HG03139 (cell line): ENCODE measurements around the gene XIRP1.

Source experiments
- ATAC-seq: cut with Tn5 transposase; IDR thresholded peaks from one replicate; pipeline ENCODE4 v1.9.1; 2021; ENCODE audit not compliant: unreplicated experiment

Gene XIRP1

DNA sequence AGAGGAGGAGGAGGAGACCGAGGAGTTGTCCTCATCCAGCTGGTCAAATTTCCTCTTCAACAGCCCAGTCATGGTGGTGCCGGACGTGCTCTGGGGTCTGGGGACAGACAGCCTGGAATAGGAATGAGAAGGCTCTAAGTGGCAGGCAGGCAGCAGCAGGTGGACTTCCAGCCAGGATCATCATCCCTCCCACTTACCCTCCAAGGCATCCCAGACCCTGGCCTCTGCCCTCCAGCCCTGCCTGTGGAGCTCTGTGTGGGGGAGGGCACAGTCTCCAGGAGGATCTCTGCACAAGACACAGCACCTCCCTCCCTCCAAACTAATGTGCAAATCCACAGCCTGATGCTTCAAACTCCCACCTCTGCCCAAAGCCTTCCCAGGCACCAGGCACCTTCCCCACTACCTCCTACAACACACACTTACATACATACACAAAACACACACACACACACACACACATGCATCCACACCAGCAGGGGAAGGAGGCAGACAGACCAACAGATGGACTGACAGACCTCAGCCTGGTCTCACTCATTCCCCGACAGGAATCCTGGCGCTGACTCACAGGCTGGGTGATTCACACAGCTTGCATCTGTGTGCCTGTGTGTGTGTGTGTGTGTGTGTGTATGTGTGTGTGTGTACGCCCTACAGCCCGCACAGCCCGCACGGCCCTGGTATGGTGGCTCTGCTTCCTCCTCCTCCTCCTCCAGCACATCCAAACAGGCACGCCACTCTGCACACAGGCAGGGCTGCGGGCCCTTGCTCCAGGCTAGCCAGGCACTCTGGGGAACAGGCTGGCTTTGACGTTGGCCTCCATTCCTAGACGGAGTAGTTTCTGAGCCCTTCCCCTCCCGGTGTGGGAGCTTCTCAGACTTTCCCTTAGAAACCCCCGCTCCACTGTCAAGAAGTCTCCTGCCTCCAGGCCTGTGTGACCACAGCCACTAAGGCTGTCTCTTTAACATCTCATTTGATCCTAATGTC, 45.5 kb downstream of the XIRP1 start:
- no peak for ATAC-seq

DNA sequence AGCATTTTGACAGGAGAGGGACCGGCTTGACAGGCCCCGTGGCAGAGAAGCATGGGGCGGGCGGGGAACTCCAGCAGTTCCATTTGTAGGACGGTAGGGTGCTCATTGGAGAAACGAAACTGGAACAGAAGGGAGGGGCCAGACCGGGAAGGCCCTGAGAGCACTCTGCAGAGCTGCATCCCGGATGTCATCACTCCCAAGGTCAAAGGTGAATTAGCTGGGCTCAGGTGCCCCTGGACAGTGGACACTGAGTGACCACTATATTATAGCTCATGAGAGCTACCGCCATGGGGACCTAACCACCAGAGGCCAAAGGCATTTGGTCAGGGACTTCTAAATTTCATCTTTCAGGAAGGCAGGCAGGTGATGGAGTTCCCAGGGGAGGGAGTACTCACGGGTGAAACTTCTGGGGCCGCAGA, 46.3 kb downstream of the XIRP1 start:
- no peak for ATAC-seq

DNA sequence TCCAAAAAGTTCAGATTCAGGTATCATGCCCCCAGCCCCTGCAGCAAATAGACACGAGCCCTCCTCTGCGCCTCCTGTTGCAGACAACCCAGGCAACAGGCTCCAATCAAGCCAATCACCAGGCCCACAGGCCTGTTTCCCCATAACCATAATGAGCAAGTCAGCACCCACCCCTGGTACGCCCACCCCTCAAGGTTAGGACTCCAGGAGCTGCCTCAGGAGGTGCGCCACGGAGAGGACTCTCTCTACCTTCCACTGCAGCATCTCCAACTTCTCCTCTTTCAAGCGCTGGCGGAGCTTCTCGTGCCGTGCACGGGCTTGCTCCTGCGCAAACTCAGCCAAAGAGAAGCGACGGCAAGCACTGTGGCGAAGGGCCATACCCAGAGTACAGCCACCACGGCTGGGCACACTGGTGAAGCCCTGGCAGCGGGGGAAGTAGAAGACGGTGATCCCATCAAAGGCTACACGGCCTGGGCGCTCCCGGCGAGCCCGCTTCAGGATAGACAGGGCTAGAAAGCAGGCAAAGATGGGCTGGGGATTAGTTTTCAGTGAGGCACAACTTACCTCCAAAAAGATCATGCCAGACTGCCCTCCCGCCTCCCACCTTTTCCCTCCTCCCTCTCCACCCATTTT, 47.5 kb downstream of the XIRP1 start:
- no peak for ATAC-seq

DNA sequence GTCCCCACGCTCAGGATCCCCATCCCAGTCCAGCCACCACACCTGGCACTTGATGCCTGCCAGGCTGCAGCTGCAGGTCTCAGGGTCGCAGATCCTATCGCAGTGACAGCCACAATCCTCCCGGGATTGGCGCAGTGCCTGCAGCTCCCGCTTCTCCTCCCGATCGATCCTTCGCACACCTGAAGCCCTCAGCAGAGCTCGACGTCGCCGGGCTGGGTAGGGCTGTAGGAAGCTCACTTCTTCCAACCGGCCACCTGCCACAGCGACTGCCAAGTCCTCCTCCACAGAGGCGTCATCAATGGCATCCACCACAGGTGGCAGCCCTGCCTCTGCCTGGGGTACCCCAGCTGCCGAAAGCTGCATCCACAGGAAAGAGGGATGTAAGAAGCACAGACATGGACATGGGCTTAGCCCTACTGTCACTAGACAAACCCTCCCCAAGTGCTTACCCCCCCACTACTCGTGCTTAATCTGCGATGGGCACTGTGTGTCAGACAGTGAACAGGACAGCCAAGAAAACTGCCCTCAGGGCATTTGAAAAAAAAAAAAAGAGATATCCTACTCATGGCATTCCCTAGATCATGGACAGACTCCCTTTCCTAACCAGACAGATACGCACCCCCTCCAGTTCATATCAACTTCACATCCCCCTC, 48.2 kb downstream of the XIRP1 start:
- ATAC-seq = no peak

DNA sequence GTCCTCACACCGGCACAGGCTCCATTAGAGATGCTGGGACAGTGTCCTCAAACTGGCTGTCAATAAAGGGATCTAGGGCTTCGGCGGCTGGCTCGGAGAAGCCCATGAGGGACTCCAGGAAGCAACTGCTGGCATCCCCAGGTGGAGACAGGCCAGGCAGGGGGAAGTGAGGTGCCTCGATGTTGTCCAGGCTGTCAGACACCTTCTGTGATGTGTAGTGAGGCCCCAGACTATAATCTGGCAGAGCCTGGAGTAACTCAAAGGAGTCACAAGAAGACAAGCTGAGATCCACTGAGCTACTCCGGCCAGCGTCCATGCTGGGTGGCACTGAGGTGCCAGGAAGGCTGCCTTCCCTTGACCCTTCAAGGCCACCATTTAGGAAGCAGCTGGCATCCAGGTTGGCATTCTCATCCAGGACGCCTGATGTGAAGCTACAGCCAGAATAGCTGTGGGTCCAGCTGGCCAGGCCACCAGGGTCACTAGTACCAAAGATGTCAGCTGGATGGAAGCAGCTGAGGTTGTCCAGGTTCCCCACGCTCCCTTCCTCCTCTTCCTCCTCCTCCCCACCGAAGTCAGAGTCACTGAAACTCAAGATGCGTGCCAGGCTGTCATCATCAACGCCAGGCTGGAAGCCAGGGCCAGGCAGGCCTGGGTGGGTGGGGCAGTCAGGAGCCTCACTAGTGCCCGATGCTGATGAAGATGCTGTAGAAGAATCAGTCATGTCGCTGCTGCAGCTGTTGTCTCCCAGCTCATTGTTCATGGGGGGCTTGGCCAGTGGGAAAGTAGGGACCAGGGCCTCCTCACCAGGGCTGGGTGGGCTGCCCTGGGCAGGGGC, 49.1 kb downstream of the XIRP1 start:
- ATAC-seq = no peak

DNA sequence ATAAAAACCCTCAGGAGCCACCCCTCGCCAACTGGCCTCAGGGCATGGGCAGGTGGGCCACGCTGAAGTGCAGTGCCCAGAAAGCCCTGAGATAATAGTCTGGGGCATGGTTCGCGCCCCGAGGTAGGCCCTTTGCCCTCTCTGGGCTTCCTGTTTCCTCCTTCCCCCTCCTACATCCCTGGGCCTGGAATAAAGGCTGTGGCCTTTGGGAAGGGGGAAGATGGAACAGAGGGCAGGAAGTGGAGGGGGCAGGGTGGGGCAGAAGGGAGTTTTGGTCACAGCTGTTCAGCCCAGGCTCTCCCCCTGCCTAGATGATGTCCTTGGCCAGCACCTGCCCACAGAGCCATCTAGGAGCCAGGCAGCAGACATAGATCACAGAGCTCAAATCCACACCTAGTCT, 50.3 kb downstream of the XIRP1 start:
- ATAC-seq = no peak

DNA sequence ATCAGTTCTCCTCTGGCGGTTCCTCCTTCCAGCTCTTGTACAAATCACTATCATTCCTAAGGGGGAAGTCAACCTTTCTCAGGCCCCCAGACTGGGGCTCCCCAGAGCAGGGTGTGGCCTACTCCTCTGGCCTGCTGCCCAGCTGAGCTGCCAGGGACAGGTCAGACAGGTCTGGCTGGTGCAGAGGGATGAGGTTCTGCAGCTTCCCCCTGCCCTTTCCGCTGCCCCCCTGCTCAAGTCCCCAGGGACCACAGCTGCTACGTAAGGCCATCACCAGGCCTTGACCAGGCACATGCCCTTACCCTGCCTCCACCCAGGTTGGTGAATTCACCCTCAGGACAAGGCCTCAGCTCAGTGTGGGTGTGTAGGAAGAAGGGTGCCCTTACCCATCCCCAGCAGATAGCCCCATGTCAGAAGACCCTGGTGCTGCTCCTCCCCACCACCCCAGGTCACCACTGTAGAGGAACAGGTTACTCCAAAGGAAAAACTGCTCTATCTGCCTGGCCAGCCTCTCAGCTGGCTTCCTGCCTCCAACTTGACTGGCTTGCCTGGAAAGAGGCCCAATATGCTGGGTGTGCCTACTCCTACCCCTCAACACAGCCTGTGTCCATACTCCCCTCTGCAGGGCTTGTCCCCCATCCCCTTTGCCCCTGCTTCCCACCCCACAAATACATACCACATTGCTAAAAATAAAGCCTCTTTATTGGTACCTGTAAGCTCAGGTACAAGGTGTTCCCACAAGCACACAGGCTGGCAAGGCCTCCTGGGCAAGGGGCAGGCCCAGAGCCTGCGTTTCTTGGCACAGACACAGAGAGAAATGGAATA, 51.0 kb downstream of the XIRP1 start:
- no peak for ATAC-seq

DNA sequence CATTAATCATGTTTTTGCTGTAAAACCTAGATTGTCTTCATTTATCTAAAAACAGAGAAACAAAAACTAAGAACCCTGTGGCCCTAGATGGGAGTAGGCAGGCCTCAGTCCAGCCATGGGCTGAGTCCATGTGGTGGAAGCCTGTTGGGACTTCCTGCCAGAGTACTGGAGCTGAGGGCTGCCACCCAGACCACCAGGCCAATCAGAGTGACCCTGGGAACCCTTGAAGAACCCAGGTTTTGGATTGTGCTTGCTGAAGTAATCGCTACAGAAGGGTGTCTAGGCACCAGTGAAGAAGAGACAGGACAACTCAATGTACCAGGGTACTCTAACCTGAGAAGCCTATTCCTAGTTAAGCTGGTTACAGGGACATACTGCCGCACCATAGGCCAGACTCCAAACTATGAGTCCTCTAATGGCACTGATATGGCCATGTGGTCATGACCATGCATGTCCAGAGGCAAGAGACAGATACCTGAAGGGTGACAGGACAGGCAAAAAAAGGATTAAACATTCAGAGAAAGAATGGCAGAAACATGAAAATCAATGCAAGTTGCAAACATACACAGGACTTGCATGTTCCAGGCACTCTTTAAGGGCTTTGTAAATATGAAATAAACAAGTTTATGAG, 51.9 kb downstream of the XIRP1 start:
- no peak for ATAC-seq

DNA sequence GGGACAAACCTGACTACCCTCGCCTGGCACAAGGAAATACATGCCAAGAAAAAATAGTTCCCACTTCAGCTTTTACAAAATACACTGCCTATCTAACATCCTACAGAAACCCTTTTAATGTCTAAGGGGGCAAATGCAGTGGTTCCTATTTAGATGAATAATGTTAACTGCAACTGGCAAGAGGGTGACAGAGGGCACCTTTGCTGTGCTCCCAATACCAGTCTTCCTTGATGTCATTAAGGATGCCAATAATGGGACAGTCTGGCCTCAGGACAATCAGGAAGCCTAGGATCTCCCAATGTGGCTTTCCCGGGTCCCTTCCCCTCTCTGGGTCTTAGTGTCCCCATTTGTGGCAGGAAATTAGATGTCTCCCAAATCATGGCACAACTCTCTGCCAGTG, 53.0 kb downstream of the XIRP1 start:
- ATAC-seq = no peak

DNA sequence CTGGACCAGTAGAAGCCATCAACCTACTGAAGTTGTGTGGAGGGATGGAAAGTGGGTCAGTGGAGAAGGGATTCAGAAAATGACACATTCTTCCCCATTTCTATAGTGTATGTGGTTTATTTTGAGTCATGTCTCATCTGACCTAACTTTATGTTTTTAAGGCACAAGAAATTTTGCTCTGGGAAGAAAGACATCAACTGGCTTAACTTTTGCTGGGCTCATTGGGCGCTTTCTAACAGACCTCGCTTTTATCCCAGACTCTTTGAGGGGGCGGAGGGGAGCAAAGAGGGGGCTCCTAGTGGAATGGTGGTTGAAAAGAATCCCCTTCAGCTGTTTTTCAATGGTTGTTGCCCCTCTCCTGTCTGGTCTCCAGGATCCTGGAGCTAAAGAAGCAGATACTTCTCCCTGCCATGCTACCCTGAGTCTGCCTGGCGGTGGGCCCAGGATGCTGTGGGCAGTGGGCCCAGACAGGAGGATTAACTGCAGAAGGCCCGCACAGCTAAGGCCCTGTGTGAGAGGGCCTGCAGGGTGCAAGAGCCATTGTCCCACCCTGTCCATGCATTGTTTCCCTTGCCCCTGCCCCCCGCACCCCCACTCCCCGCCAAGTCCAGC, 53.5 kb downstream of the XIRP1 start:
- no peak for ATAC-seq

DNA sequence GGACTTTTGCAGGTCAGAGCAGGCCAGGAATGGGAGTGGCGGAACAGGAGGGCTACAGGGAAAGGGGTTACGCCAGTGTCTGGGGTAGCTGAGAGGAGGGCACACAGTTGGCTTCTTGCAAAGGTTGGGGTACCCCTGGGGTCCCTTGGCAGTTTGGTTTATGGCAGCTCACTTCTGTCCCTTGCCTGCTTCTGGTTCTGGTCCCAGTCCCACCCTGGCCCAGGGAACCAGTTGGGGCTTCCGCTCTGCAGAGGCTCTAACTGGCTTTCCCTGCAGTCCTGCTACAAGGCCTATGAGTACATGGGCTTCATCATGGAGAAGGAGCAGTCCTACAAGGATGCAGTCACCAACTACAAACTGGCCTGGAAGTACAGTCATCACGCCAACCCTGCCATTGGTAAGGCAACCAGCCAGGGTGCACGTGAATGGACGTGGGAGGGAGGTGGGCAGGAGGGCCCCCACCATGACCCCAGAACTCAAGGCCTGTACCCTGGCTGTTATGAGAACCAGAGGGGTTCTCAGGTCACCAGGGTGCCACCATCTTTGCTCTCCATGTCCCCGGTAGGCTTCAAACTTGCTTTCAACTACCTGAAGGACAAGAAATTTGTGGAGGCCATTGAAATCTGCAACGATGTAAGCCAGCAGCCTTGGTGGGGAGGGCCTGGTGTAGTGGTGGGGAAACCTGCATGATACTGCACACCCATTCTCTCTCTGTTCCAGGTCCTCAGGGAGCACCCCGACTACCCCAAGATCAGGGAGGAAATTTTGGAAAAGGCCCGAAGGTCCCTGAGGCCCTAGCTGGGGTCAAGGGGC, 54.2 kb downstream of the XIRP1 start:
- no peak for ATAC-seq

DNA sequence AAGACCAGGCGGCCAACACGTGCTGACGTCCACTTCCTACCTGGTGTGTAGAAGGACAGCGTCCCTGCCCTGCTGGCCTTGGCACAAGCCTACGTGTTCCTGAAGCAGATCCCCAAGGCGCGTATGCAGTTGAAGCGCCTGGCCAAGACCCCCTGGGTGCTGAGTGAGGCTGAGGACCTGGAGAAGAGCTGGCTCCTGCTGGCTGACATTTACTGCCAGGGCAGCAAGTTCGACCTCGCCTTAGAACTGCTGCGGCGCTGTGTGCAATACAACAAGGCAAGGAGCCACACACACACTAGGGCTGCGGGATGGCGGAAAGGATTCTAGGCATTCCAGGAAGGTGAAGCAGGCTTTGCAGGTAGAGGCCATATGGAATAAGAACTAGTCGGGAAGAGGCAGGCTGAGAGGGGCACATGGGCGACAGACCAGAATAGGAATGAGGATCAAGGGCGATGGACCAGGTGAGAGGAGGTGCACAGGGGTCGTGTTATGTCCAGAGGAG, 54.9 kb downstream of the XIRP1 start:
- no peak for ATAC-seq

DNA sequence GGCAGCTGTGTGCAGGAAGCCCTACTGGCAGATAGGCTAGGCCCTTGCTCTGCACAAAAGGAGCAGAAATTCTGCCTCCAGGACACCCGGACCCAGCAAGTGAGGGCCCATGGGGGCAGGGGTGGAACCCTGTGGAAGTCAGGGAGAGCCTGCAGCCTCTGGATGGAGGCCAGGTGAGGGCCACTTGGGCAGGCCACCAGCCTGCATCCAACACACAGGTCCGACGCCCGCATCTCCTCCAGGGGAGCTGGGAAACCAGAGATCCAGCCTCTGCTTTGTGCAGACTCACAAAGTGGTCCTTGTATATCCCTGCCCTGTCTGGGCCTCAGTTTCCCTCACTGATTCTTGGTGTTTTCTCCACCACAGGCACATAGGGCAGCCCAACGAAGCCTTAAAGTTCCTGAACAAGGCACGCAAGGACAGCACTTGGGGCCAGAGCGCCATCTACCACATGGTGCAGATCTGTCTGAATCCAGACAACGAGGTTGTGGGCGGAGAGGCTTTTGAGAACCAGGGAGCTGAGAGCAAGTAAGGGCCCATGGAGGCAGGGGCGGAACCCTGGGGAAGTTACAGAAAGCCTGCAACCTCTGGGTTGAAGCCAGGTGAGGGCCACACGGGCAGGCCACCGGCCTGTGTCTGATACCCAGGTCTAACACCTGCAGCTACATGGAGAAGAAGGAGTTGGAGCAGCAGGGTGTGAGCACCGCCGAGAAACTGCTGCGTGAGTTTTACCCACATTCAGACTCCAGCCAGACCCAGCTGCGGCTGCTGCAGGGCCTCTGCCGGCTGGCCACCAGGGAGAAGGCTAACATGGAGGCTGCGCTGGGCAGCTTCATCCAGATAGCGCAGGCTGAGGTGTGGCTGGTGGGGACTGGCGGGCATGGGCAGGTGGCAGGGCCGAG, 55.6 kb downstream of the XIRP1 start:
- no peak for ATAC-seq

DNA sequence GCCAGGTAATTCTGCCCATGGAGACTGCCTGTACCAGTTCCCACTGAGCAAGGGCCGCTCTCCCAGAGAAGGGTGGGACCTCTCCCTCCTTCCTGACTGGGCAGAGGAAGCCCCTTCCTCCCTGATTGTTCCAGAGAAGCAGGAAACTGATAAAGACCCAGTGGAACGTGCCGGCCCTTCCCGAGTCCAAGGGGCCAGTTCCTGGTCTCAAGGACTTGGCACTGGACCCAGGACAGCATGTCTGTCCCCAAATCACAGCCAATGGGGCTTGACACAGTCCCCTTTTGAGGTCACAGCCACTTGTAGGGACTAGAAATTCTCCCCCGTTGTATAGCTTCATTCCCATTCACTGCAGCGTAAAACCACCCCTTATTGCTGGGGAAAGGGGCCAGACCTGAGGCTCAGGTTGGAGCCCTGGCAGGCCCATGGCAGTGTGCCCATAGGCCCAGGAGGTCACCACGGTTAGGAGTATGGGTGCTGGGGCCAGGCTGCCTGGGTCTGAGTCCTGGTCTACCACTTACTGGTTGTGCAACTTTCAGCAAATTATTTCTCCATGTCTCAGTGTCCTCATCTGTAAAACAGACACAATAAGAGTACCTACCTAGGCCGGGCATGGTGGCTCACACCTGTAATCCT, 57.1 kb downstream of the XIRP1 start:
- ATAC-seq = no peak

DNA sequence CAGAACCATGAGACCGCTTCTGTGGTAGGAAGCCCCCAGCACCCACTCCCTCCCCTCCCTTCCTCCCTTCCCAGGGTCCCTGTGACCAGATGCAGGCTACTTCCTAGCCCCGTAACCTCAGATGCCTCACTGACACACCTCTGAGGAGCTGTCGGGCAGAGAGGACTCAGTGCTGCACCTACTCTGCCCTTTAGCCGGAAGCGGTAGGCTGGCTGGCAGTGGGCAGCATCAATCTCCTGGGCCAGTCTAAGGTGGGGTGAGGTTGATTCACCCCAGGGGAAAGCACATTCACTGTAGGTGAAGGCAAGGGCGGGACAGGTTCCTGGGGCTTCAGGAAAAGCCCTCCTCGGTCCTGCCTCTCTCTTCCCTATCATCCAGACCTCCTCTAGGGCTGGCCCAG, 58.1 kb downstream of the XIRP1 start:
- no peak for ATAC-seq

DNA sequence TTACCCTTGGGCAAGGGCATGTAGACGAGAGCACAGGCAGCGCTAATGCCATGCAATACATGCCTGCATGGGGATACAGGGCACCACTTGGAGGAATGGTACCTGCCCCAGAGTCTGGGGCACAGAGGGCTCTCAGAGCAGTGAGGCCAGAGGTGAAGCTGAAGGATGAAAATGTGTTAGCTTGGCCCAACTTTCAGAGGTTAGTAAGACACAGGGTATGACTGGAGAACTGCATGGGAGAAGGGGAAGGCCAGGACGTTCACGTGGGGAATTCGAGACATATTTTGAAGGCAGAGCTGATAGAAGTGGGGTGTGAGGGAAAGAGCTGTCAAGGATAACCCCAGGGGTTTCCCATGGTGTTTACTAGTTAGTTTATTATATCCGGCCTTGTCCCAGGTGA, 58.6 kb downstream of the XIRP1 start:
- no peak for ATAC-seq
